ENCODE results near the gene PEX7.
"Not testable (repeated sequence)": the region's sequence is repeated elsewhere in the genome, so short reads cannot be mapped to it uniquely, and the experiment has no call there.

Gene PEX7

DNA sequence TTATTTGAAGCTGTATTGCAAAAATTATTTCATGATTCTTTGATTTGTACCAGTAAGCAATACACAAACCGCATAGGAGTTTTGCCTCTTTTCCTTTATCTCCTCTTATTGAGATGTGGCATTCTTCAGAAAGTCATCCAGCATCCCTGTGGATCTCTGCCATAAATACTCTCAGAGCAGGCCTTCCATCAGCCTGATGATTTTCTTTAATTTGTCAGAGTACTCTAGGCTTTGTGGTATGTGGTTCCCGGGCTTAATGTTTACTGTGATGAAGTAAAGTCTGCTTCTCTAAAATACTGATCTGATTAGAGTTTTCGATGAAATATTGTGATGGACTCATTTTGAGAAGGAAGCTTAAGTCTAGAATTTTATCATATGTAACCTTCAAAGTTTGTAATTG is 68.6 kb downstream of the PEX7 start:
- no peak for DNase-seq (ENCODE audit: low spot score)
- no peak for TF ChIP-seq CTCF (IDR thresholded peaks at IDR 0.05; ENCODE audit: extremely low read depth, missing control alignments)

DNA sequence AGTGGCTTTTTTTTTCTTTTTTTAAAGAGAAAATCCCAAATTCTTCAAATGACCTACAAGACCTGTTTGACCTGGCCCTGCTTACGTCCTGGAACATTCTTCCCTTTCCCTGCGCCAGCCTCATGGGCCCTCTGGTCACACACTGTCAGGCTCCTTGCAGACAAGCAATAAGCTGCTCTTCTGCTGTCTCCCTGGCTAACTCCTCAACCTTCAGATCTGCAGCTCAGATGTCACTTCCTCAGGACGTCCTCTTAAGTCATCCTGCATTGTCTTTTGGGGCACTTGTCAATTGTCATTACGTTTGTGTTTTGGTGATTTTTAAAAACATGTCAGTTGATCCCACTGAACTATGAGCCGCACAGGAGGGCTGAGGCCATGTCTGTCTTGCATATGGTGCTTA is 70.8 kb downstream of the PEX7 start:
- no peak for TF ChIP-seq CTCF (IDR thresholded peaks at IDR 0.05; ENCODE audit: extremely low read depth, missing control alignments)
- no peak for DNase-seq (ENCODE audit: low spot score)

DNA sequence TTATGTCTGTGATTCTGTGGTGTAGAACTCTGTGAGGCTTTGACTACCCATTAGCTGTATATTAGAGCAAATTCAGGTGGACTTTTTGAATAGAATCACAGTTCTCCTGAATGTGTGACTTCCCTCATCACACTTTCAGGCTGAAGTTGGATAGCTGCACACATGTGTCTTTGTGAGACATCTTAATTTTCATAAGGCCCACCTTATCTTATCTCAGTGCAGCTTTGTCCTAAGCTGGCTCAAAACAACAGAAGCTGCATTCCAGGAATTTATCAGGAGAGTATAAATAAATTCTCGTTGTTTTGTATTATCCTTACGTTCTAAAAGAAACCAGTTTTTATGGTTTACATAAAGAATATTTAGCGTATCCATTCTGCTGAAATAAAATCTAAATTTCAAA is 73.5 kb downstream of the PEX7 start:
- no peak for TF ChIP-seq CTCF (IDR thresholded peaks at IDR 0.05; ENCODE audit: extremely low read depth, missing control alignments)
- DNase-seq (ENCODE audit: low spot score) = no peak

GRCh38 chr6:136897071-136897470 is 74.7 kb downstream of the PEX7 start:
- DNase-seq (ENCODE audit: low spot score) = no peak

DNA sequence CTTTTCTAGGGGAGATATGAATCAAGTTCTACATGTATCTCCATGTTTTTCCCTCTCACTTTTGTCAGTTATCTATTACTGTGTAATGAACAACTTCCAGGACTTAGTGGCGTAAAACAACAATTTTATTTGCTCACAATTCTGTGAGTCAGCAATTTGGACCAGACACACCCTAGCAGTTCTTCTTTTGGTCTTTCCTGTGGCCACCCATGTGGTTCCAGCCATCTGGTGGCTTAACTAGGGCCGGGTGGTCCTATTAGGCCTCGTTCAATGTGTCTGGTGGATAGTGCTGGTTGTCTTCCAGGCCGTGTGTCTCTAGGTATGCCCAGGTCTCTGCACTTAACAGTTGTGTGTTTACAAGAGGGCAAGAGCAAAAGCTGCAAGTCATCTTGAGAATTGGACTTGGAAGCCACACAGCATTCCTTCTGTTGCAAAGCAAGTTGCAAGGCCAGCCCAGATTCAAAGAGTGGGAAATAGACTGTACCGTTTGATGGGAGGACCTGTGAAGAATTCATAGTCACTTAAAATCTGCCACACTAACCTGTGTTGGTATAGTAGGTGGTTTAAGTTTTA is 78.9 kb downstream of the PEX7 start:
- TF ChIP-seq CTCF (IDR thresholded peaks at IDR 0.05; ENCODE audit: extremely low read depth, missing control alignments) = no peak
- DNase-seq (ENCODE audit: low spot score) = no peak

More at GRCh38 chr6:136897071-136897470, 74.7 kb downstream of the PEX7 start:
- TF ChIP-seq CTCF (IDR thresholded peaks at IDR 0.05; ENCODE audit: extremely low read depth, missing control alignments) = no peak

DNA sequence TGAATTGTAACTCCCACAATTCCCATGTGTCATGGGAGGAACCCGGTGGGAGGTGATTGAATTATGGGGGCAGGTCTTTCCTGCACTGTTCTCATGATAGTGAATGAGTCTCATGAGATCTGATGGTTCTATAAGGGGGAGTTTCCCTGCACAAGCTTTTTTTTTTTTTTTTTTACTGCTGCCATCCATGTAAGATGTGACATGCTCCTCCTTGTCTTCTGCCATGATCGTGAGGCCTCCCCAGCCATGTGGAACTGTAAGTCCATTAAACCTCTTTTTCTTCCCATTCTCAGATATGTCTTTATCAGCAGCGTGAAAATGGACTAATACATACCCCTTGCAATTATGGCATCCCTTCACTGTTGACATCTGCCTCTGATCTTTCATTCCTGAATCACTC is 82.1 kb downstream of the PEX7 start:
- not testable (repeated sequence) for DNase-seq (ENCODE audit: low spot score)

GRCh38 chr6:136914947-136915346 is 92.6 kb downstream of the PEX7 start:
- no peak for TF ChIP-seq CTCF (IDR thresholded peaks at IDR 0.05; ENCODE audit: extremely low read depth, missing control alignments)
- no peak for DNase-seq (ENCODE audit: low spot score)

DNA sequence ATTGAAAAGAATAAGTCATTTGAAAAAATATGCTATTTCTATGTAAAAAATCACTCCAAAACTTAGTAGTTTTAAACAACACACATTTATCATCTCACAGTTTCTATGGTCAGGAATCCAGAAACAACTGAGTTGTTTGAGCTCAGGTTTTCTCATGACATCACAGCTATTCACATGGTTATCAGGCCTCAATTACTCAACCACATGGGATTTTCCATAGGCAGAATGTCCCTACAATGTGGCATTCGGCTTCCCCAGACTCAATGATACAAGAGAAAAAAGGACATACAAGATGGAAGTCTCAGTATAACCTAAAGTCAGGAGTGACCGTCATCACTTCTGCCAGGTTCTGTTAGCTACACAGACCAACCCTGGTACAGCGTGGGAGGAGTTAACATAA is 96.3 kb downstream of the PEX7 start:
- TF ChIP-seq CTCF (IDR thresholded peaks at IDR 0.05; ENCODE audit: extremely low read depth, missing control alignments) = no peak
- no peak for DNase-seq (ENCODE audit: low spot score)

Data from GM20000 (cell line).